Ishikawa (cell line): Measurements from ENCODE around the gene BAG5.

Experiments
- CEBPB ChIP-seq: IDR thresholded peaks from 2 replicates; pipeline ENCODE4 v1.6.1; 2012
- CREB1 ChIP-seq: IDR thresholded peaks from 2 replicates; pipeline ENCODE4 v1.6.1; 2012; ENCODE audit warnings: low read depth
- EGR1 ChIP-seq: IDR thresholded peaks from 2 replicates; pipeline ENCODE4 v1.6.1; 2012
- EP300 ChIP-seq: IDR thresholded peaks from 2 replicates; pipeline ENCODE4 v1.6.1; 2012; ENCODE audit warnings: borderline replicate concordance
- FOXM1 ChIP-seq: IDR thresholded peaks from 2 replicates; pipeline ENCODE4 v1.6.1; 2012; ENCODE audit warnings: low read depth, borderline replicate concordance
- MAX ChIP-seq: IDR thresholded peaks from 2 replicates; pipeline ENCODE4 v1.6.1; 2012
- NFIC ChIP-seq: IDR thresholded peaks from 2 replicates; pipeline ENCODE4 v1.6.1; 2012
- RAD21 ChIP-seq: IDR thresholded peaks from 2 replicates; pipeline ENCODE4 v1.6.1; 2012; ENCODE audit warnings: low read depth
- REST ChIP-seq: IDR thresholded peaks from 2 replicates; pipeline ENCODE4 v1.6.1; 2012; ENCODE audit warnings: low read depth, mild to moderate bottlenecking
- TAF1 ChIP-seq: IDR thresholded peaks from 2 replicates; pipeline ENCODE4 v1.6.1; 2012; ENCODE audit warnings: low read depth, mild to moderate bottlenecking
- TCF12 ChIP-seq: IDR thresholded peaks from 2 replicates; pipeline ENCODE4 v1.6.1; 2012; ENCODE audit warnings: low read depth
- TEAD4 ChIP-seq: IDR thresholded peaks from 2 replicates; pipeline ENCODE4 v1.6.1; 2012
- USF1 ChIP-seq: IDR thresholded peaks from 2 replicates; pipeline ENCODE4 v1.6.1; 2012
- YY1 ChIP-seq: IDR thresholded peaks from 2 replicates; pipeline ENCODE4 v1.6.1; 2012; ENCODE audit warnings: low read depth
- ZBTB7A ChIP-seq: IDR thresholded peaks from 2 replicates; pipeline ENCODE4 v1.6.1; 2012; ENCODE audit warnings: low read depth

Gene BAG5

GRCh38 chr14:103514596-103515421, 47.6 kb downstream of the BAG5 start:
- no peak for TF ChIP-seq USF1
- no peak for TF ChIP-seq TEAD4
- TF ChIP-seq FOXM1 = no peak
- no peak for TF ChIP-seq CEBPB
- TF ChIP-seq EP300 = no peak
- TF ChIP-seq MAX = no peak
- TF ChIP-seq TAF1 = no peak
- no peak for TF ChIP-seq REST
- no peak for TF ChIP-seq YY1
- TF ChIP-seq ZBTB7A = no peak
- no peak for TF ChIP-seq CREB1
- no peak for TF ChIP-seq EGR1
- no peak for TF ChIP-seq RAD21
- no peak for TF ChIP-seq NFIC
- no peak for TF ChIP-seq TCF12

- TF ChIP-seq TCF12 = no peak
- TF ChIP-seq NFIC = peak; percentile 78
- TF ChIP-seq MAX = peak; percentile 39; the same call in 1 of the 2 replicates
Measured at GRCh38 chr14:103512701-103513611, 49.5 kb downstream of the BAG5 start.

DNA sequence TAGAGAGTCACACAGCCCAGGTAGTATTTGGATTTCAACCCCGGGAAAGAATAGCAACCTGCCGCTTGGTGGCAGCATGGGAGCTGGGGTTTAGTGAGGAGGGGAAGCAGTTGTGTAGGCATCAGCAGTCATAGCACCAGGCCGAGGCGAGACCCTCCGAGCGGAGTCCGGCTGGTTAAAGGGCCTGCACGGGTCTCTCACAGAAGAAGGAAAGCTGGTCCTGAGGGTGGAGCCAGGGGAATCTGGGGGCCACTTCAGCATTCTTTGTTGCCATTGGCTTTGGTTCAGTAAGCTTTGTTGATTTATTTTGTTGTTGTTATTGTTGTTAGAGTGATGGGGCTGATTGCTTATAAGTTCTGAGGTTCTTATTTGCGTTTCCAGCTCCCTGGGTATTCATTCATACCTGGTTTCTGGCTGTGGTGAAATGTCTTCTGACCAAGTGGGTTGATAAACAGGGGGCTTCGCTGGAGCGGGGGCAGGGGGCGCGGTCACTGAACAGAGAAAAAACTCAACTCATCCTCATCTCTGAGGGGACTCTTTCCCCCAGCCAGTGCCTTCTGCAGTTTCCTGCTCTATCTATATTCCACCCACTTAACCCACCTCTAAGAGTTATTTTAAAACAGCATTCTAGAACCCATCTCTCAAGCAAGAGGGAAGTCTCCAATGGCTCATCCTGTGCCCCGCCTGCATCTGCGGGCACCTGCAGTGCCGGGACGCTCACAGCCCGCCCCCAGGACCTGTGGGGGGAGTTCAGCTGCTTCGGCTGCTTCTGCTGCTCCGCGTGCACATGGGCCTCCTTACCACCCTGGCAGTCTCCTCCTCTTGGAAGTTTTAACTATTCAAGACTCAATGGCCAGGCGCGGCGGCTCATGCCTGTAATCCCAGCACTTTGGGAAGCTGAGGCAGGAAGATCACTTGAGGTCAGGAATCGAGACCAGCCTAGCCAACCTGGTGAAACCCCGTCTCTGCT, 51.4 kb downstream of the BAG5 start:
- TF ChIP-seq EP300 (no peak), MAX (no peak), ZBTB7A (no peak), CEBPB (no peak), TAF1 (no peak), FOXM1 (no peak), CREB1 (no peak), YY1 (no peak), REST (no peak), NFIC (no peak)

- no peak for TF ChIP-seq TCF12
- TF ChIP-seq CREB1 = no peak
- TF ChIP-seq YY1 = no peak
- TF ChIP-seq TAF1 = no peak
- TF ChIP-seq FOXM1 = no peak
- TF ChIP-seq MAX = no peak
- no peak for TF ChIP-seq RAD21
- TF ChIP-seq ZBTB7A = no peak
- TF ChIP-seq CEBPB = no peak
- no peak for TF ChIP-seq EP300
- TF ChIP-seq NFIC = no peak
- TF ChIP-seq USF1 = no peak
- no peak for TF ChIP-seq TEAD4
- TF ChIP-seq EGR1 = no peak
- no peak for TF ChIP-seq REST
Measured at GRCh38 chr14:103509864-103510723, 52.4 kb downstream of the BAG5 start.
